KBM-7 (cell line): ENCODE results near the gene RPL18A.

Experiments
- DNase-seq: peaks from one replicate; pipeline ENCODE4 v3.0.0-alpha.2; 2015
- in situ Hi-C: fragments of 300-500 bp; cut with MboI; formaldehyde crosslinking; loops from 2 replicates; pipeline ENCODE4 v1.14.3; 2020; ENCODE audit warnings: low sequenced_read_pairs, low pct_unique_long_range_greater_than_20kb, mixed read lengths

RPL18A gene

GRCh38 chr19:17840019-17840418 lies 19.7 kb upstream of the RPL18A start:
- no peak for DNase-seq
- in situ Hi-C loops: no loop called here

- DNase-seq: no peak
- in situ Hi-C loops: no loop called here
Measured at GRCh38 chr19:17841371-17841809, 18.3 kb upstream of the RPL18A start.

GRCh38 chr19:17841810-17842662 lies 17.7 kb upstream of the RPL18A start:
- in situ Hi-C loops: no loop called here
- DNase-seq: no peak

GRCh38 chr19:17842663-17843291 lies 16.9 kb upstream of the RPL18A start:
- in situ Hi-C loops: no loop called here
- DNase-seq: no peak

- in situ Hi-C loops: no loop called here
- no peak for DNase-seq
Measured at GRCh38 chr19:17843292-17843827, 16.4 kb upstream of the RPL18A start.

GRCh38 chr19:17843908-17844490 lies 15.7 kb upstream of the RPL18A start:
- in situ Hi-C loops: no loop called here
- DNase-seq: no peak

GRCh38 chr19:17846146-17846545 lies 13.6 kb upstream of the RPL18A start:
- in situ Hi-C loops: no loop called here
- DNase-seq: no peak

- peak; percentile 62 for DNase-seq
- in situ Hi-C loops: no loop called here
Measured at GRCh38 chr19:17847538-17848366, 12.0 kb upstream of the RPL18A start, which contains the start of gene JAK3. Gene JAK3, minus strand, starts transcription at chr19:17847982. Its CDS starts 3,565 bp downstream, at chr19:17844417.

GRCh38 chr19:17848595-17849292 lies 11.0 kb upstream of the RPL18A start:
- no peak for DNase-seq
- in situ Hi-C loops: no loop called here

GRCh38 chr19:17854061-17854460 lies 5.6 kb upstream of the RPL18A start:
- in situ Hi-C loops: no loop called here

GRCh38 chr19:17855280-17856152 lies 4.2 kb upstream of the RPL18A start:
- peak; percentile 83 for DNase-seq
- in situ Hi-C loops: no loop called here

More at GRCh38 chr19:17854061-17854460, 5.6 kb upstream of the RPL18A start:
- DNase-seq: no peak

GRCh38 chr19:17860331-17860992 lies 752 bp downstream of the RPL18A start:
- no peak for DNase-seq
- in situ Hi-C loops: no loop called here

- no peak for DNase-seq
- in situ Hi-C loops: no loop called here
Measured at GRCh38 chr19:17860993-17861360, 1.3 kb downstream of the RPL18A start.

- in situ Hi-C loops: no loop called here
- no peak for DNase-seq
Measured at GRCh38 chr19:17861542-17862402, 2.1 kb downstream of the RPL18A start.

- DNase-seq: no peak
- in situ Hi-C loops: no loop called here
Measured at GRCh38 chr19:17862711-17863519, 3.2 kb downstream of the RPL18A start.
